Mucosa of descending colon (tissue), 3 donors: Measurements from ENCODE around the gene QPCTL. TPM values are rescaled to one million over a fixed set of nuclear protein-coding genes. Genes with fewer than 3 reads are reported as not detected.

ENCODE experiments used
- ATAC-seq: fragments of 200-7000 bp; cut with Tn5 transposase; one replicate; pipeline ENCODE4 v1.9.1; 2020; ENCODE audit warnings: mild to moderate bottlenecking, moderate library complexity
- DNase-seq, 3 donors: peaks; one replicate each; pipeline ENCODE4 v3.0.0-alpha.2; 2020
- H3K36me3 ChIP-seq: fragments of 200-600 bp; one replicate; pipeline ENCODE4 v1.8.0; 2021; ENCODE audit warnings: low read depth, mild to moderate bottlenecking
- H3K4me1 ChIP-seq: fragments of 200-600 bp; one replicate; pipeline ENCODE4 v1.8.0; 2021; ENCODE audit warnings: low read depth, mild to moderate bottlenecking
- H3K4me3 ChIP-seq: fragments of 200-600 bp; one replicate; pipeline ENCODE4 v1.8.0; 2021; ENCODE audit warnings: mild to moderate bottlenecking
- H3K9me3 ChIP-seq: fragments of 200-600 bp; one replicate; pipeline ENCODE4 v1.8.0; 2021; ENCODE audit warnings: mild to moderate bottlenecking
- intact Hi-C, 2 donors: fragments of 100-400 bp; cut with DNase I in 1 of 2; cut with micrococcal nuclease in 1 of 2; formaldehyde crosslinking; loops; one replicate each; pipeline versions ENCODE4 v1.11.0 to v1.11.1; 2022; cut with DNase I, micrococcal nuclease
- total RNA-seq, 3 donors: library from RNA; stranded (reverse); fragmentation: NEBNext Ultra II Directional in 2 of 3; extraction: Animal tissue kit (Norgen Biotek cat#: 25700) in 2 of 3; gene quantifications; one replicate each; pipeline versions ENCODE4 v1.2.1 to v1.2.4, GENCODE V29; 2021 to 2023
- TF ChIP-seq, protein P1 (sequence below): fragments of 200-600 bp; IDR thresholded peaks from one replicate; pipeline ENCODE4 v1.8.0; 2022; ENCODE audit warnings: antibody characterized with exemption, mild to moderate bottlenecking
- donor health status: DM: no; HTN: no; CAD: no; lungs with moderate emphysema.
- donor health status: DM: no; HTN: no; CAD: no.
- donor health status: DM: no; HTN: yes; CAD: no.

Gene QPCTL
- total RNA-seq, 3 donors from 2014 or later, result 8.2 to 8.9 (median 8.3) TPM

DNA sequence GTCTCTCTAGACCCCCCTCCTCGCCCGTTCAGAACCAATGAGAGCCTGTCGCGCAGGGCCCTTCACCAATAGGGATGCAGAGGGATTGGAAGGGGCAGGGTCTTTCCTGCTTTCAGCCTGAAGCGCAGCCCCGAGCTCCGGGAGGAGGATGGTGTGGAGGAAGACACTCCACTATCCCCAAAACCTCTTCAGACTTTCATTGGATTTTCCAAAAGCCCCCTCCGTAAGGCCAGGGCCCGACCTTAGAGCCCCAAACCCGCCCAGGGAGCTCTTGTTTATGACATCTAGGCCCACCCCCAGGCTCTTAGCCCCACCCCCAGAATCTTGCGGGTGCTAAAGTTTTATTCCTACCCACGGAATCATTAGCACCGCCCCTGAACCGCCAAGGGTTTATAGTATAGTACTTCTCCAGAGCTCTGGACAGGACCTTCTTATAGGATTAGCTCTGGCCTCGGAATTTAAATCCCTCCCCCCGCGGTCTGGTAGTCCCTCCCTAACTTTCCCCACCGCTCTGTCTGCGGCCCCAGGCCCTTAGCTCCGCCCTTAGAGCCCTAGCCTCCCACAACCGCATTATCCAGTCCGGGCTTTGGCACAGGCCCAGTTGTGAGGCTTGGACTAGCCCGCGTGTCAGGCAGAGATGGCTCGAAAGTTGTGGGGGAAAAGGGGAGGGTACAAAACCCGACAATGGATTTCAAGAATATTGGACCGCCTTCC lies 46.7 kb upstream of the QPCTL start:
- intact Hi-C loops, result no loop called here
- H3K4me1 ChIP-seq, result peaks cover 15% of the 10 kb centered on the region
- H3K4me3 ChIP-seq, result no peak overlapping the region

DNA sequence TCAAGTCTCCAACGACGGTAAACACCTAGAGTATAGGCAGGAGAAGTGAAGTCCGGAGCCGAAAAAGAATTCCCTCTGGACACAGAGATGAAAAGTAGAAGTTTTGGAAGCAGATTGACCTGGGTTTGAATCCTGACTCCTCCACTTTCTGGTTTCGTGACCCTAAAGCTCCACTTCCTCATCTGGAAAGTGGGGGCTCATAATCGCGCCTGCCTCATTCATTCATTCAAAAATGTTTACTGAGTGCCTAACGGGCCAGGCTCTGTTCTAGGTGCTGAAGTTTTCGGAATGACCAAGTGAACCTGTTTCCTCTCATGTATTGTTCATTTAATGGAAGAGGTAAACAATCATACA lies 46.1 kb upstream of the QPCTL start:
- no peak for ATAC-seq
- TF ChIP-seq, protein P1, sequence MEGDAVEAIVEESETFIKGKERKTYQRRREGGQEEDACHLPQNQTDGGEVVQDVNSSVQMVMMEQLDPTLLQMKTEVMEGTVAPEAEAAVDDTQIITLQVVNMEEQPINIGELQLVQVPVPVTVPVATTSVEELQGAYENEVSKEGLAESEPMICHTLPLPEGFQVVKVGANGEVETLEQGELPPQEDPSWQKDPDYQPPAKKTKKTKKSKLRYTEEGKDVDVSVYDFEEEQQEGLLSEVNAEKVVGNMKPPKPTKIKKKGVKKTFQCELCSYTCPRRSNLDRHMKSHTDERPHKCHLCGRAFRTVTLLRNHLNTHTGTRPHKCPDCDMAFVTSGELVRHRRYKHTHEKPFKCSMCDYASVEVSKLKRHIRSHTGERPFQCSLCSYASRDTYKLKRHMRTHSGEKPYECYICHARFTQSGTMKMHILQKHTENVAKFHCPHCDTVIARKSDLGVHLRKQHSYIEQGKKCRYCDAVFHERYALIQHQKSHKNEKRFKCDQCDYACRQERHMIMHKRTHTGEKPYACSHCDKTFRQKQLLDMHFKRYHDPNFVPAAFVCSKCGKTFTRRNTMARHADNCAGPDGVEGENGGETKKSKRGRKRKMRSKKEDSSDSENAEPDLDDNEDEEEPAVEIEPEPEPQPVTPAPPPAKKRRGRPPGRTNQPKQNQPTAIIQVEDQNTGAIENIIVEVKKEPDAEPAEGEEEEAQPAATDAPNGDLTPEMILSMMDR, result no peak
- H3K36me3 ChIP-seq, result no peaks in the 10 kb centered on the region
- peaks cover 15% of the 10 kb centered on the region for H3K4me1 ChIP-seq
- DNase-seq, result no peak
- H3K9me3 ChIP-seq, result no peaks in the 10 kb centered on the region
- intact Hi-C loops, result no loop called here
- no peak overlapping the region for H3K4me3 ChIP-seq

More for the DNA sequence above, 46.7 kb upstream of the QPCTL start:
- TF ChIP-seq, protein P1, result no peak
- Histone ChIP-seq H3K36me3 (no peaks in the 10 kb centered on the region), H3K9me3 (no peaks in the 10 kb centered on the region)
- peak; percentile 71 to 84 (median 83) for DNase-seq
- ATAC-seq, result peak; percentile 54

- intact Hi-C loops, result no loop called here
- H3K4me1 ChIP-seq, result peaks cover 2% of the 10 kb centered on the region
- no peak for ATAC-seq
- TF ChIP-seq, protein P1, result no peak
- H3K4me3 ChIP-seq, result no peak overlapping the region
- DNase-seq, result no peak
- no peaks in the 10 kb centered on the region for H3K9me3 ChIP-seq
- H3K36me3 ChIP-seq, result no peaks in the 10 kb centered on the region
Measured at GRCh38 chr19:45650722-45651121, 41.7 kb upstream of the QPCTL start.

- TF ChIP-seq, protein P1, result no peak
- ATAC-seq (no peak), DNase-seq (no peak)
- no peaks in the 10 kb centered on the region for H3K4me1 ChIP-seq
- no peaks in the 10 kb centered on the region for H3K36me3 ChIP-seq
- intact Hi-C loops, result no loop called here
- no peak overlapping the region for H3K4me3 ChIP-seq
- no peaks in the 10 kb centered on the region for H3K9me3 ChIP-seq
Measured at GRCh38 chr19:45653634-45654033, 38.8 kb upstream of the QPCTL start.

DNA sequence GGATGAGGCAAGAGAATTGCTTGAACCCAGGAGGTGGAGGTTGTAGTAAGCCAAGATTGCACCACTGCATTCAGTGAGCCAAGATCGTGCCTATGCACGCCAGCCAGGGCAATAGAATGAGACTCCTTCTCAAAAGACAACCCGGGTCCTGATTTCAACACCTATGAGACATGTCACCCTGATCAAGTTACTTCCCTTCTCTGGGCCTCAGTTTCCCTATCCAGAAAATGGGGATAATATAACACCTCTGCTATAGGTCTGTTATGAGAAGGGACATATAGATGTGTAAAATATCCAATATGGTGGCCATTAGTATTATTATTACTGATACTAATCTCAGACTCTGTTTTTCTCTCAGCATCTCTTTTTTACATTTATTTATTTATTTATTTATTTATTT lies 37.4 kb upstream of the QPCTL start:
- DNase-seq (no peak), ATAC-seq (no peak)
- Histone ChIP-seq H3K36me3 (no peaks in the 10 kb centered on the region), H3K4me1 (no peaks in the 10 kb centered on the region), H3K9me3 (no peaks in the 10 kb centered on the region), H3K4me3 (no peak overlapping the region)
- TF ChIP-seq, protein P1, result no peak
- intact Hi-C loops, result no loop called here
